ENCODE results near the gene METTL14. TPM values are rescaled to one million over a fixed set of nuclear protein-coding genes. Genes with fewer than 3 reads are reported as not detected.
"Not testable (repeated sequence)": the region's sequence is repeated elsewhere in the genome, so short reads cannot be mapped to it uniquely, and the experiment has no call there.

Gene METTL14
- 10 to 100 TPM; 33.6 to 53.6 (median 36.4) TPM for total RNA-seq
- long read RNA-seq, donor 1, full-length matches to known transcripts: 10 of 14 reads
- long read RNA-seq, donor 1, partial matches to known transcripts: 1 of 14 reads
- long read RNA-seq, donor 1, other reads (novel, unspliced or antisense): 3 of 14 reads
- long read RNA-seq, donor 2, full-length matches to known transcripts: 3 of 8 reads
- long read RNA-seq, donor 2, partial matches to known transcripts: 1 of 8 reads
- long read RNA-seq, donor 2, other reads (novel, unspliced or antisense): 4 of 8 reads

DNA sequence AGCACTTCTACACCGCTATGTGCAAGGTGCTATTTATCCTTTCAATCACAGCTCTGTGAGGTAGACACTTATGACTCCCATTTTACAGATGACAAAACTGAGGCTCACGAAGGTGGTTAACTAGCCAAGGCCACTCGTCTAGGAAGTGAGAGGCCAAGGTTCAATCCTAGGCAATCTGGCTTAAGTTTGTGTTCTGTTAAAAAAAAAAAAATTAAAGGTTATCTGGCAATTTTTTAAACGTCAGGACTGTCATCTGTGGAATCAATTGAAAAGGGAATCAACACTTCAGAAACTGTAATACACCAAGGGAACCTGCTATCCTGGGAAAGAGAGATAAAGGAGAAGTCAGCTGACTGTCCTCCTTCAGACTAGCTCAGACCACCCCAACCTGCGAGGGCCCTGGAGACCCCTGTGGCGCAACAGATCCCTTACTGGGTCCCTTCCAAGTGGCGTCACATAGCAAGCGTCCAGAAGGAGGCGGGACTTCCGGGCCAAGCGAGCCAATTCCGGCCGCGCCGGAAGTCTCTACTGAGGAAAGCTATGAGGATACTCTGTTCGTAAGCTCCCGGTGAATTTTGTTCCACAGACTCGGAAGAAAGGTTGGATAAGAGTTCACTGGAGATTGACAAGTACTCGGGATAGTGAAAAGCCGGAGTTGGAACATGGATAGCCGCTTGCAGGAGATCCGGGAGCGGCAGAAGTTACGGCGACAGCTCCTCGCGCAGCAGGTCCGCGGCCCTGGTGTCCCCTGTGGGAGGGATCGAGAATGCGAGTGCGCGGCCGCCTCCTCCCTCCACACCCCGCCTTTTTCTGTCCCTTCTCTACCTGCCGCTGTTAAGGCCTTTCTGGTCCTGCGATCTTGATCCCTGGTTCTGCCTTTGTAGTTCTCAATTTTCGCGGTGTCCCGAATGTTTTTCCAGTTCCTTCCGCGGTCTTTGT, at the start of gene METTL14:
Gene METTL14, plus strand, starts transcription at position 520 of the 939 bp plus-strand sequence. Its CDS starts 143 bp downstream, at position 663.
- DNase-seq (peak; percentile 94 to 95 (median 94)), ATAC-seq (peak; percentile 99)
- TF ChIP-seq, protein P1, sequence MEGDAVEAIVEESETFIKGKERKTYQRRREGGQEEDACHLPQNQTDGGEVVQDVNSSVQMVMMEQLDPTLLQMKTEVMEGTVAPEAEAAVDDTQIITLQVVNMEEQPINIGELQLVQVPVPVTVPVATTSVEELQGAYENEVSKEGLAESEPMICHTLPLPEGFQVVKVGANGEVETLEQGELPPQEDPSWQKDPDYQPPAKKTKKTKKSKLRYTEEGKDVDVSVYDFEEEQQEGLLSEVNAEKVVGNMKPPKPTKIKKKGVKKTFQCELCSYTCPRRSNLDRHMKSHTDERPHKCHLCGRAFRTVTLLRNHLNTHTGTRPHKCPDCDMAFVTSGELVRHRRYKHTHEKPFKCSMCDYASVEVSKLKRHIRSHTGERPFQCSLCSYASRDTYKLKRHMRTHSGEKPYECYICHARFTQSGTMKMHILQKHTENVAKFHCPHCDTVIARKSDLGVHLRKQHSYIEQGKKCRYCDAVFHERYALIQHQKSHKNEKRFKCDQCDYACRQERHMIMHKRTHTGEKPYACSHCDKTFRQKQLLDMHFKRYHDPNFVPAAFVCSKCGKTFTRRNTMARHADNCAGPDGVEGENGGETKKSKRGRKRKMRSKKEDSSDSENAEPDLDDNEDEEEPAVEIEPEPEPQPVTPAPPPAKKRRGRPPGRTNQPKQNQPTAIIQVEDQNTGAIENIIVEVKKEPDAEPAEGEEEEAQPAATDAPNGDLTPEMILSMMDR (IDR thresholded peaks at IDR 0.05): no peak

DNA sequence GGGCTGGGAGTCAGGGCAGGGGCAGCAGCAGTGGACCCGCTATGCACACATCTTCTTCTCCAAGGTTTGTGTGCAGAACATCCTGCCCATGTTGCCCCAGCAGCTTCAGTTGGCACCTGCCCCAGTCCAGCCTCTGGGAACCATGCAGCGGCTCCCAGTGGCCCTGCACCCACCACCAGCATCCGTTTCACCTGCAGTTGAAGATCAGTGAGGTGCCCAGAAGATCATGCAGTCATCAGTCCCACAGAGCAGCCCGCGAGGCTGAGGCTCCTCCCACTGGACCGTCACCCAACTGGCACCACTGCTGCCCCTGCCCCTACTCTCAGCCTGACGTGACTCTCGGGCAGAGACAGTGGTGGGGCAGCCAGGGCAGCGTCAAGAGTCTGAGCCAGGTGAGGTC, 49.1 kb upstream of the METTL14 start:
- H3K4me3 ChIP-seq: not testable (repeated sequence)

More for the DNA sequence above, at the start of gene METTL14:
- Histone ChIP-seq H3K36me3 (ENCODE audit: low read depth) (peaks cover 5% of the 10 kb centered on the region), H3K4me3 (peak within 1 kb of the TSS; percentile 20), H3K4me1 (ENCODE audit: low read depth) (peaks cover 10% of the 10 kb centered on the region), H3K9me3 (no peaks in the 10 kb centered on the region)
- intact Hi-C loops (cut with DNase I, micrococcal nuclease): no loop called here

DNA sequence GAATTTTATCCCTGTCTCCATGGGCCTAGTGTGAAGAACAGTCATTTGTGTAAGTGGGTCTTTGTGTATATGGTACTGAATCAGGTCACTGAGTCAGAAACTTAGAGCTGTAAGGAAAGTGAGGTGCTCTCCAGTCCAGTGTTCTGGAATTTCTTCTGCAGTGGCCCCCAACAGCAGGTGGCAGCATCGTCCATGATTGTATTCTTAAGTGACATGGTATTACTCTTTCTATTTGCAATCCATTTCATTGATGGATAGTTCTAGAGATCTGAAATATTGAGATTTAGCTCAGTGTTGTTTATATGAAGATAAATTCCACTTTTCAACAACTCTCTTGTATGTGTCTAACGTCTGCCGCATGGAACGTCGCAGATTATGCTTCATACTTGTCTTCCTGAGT, 20.5 kb upstream of the METTL14 start:
- ATAC-seq; H3K4me1 ChIP-seq (ENCODE audit: low read depth); intact Hi-C loops (cut with DNase I, micrococcal nuclease); H3K4me3 ChIP-seq; H3K9me3 ChIP-seq; H3K36me3 ChIP-seq (ENCODE audit: low read depth): not testable (repeated sequence)
- peak in 2 of 3 donors; percentile 59 to 76 for DNase-seq

More for the DNA sequence above, 49.1 kb upstream of the METTL14 start:
- DNase-seq; ATAC-seq; H3K9me3 ChIP-seq; intact Hi-C loops (cut with DNase I, micrococcal nuclease); H3K36me3 ChIP-seq (ENCODE audit: low read depth); H3K4me1 ChIP-seq (ENCODE audit: low read depth): not testable (repeated sequence)

DNA sequence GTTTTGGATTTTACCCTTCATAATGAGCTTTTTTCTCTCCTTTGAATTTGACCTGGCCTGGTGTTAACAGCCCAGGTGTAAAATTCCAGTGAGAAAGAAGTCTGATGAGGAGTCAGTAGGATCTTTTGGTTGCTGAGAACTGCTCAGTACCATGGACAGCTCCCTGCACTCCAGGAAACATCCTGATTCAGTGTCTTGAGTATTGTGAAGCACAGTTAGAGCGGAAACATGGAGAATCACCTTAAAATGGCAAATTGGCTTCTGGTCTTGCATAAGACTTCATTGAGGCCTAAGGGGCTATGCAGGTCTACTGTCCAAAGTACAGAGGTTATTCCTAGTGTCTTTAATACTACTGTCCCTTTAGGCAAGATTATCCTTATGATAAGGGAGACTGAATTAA, 16.0 kb upstream of the METTL14 start:
- ATAC-seq: not testable (repeated sequence)

DNA sequence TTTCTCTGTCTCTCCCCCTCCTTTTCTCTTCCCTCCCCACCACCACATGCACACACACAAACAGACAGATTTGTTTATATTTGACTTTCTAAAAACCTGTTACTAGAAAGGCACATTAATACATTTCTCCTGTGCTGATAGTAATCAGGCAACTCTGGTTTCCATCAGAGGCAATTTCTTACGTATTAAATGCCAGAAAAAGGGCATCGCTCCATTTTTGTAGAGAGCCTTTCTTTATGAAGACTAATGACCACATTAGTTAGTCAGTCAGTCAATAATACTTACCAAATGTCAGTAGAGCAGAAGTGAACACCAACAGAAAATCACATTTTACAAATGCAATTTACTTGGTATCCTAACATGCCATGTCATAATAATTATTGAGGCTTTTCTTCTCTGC, 14.2 kb upstream of the METTL14 start:
- DNase-seq; H3K36me3 ChIP-seq (ENCODE audit: low read depth); H3K4me3 ChIP-seq; H3K9me3 ChIP-seq; H3K4me1 ChIP-seq (ENCODE audit: low read depth); ATAC-seq; intact Hi-C loops (cut with DNase I, micrococcal nuclease): not testable (repeated sequence)

More for the DNA sequence above, 16.0 kb upstream of the METTL14 start:
- H3K4me1 ChIP-seq (ENCODE audit: low read depth); intact Hi-C loops (cut with DNase I, micrococcal nuclease); H3K36me3 ChIP-seq (ENCODE audit: low read depth); H3K9me3 ChIP-seq; H3K4me3 ChIP-seq: not testable (repeated sequence)
- peak in 1 of 3 donors; percentile 87 for DNase-seq

DNA sequence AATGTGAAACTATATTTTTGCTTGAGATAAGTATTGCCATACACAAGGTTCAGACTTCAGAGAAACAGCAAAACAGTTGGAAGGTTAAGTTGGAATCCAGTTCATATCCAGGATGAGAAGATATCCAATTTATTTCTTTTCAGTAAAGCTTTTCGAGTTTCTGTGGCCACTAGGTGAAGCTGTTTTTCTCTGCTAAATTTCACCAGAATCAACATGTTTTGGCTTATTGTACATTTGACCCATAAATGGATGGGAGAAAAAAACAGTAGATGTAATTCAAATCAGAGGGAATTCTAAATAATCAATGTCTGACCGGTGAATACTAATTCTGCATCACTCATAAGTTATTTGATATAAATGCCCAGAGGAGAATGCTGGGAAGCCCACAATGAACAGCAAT, 9.1 kb upstream of the METTL14 start:
- DNase-seq (no peak), ATAC-seq (no peak)
- Histone ChIP-seq H3K36me3 (ENCODE audit: low read depth) (no peaks in the 10 kb centered on the region), H3K4me3 (no peak overlapping the region), H3K9me3 (no peaks in the 10 kb centered on the region), H3K4me1 (ENCODE audit: low read depth) (no peaks in the 10 kb centered on the region)
- intact Hi-C loops (cut with DNase I, micrococcal nuclease): no loop called here
- TF ChIP-seq, protein P1 (IDR thresholded peaks at IDR 0.05): no peak

DNA sequence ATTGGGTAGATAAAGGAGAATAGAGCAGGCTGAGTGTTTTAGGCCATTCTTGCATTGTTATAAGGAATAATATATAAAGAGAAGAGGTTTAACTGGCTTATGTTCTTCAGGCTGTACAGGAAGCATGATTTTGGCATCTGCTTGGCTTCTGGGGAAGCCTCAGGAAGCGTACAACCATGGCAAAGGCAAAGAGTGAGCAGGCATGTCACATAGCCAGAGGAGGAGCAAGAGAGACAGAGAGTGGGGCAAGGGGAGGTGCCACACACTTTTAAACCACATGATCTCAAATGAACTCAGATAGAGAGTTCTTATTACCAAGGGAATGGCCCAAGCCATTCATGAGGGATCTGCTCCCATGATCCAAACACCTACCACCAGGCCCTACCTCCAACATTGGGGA, 4.4 kb upstream of the METTL14 start:
- H3K4me3 ChIP-seq: no peak overlapping the region
- DNase-seq (no peak), ATAC-seq (no peak)
- TF ChIP-seq, protein P1 (IDR thresholded peaks at IDR 0.05): no peak
- H3K36me3 ChIP-seq (ENCODE audit: low read depth): no peaks in the 10 kb centered on the region
- no peaks in the 10 kb centered on the region for H3K4me1 ChIP-seq (ENCODE audit: low read depth)
- intact Hi-C loops (cut with DNase I, micrococcal nuclease): no loop called here
- no peaks in the 10 kb centered on the region for H3K9me3 ChIP-seq

Data from mucosa of descending colon (tissue), 3 donors.